PC-3 (cell line): ENCODE data around the gene PRELID1. TPM values are rescaled to one million over a fixed set of nuclear protein-coding genes. Genes with fewer than 3 reads are reported as not detected.
A peak's percentile ranks its signal among the peaks of the same experiment; 100 is the strongest.

Experiments used
- ATAC-seq: fragments of 200-7000 bp; cut with Tn5 transposase; 2 replicates; pipeline ENCODE4 v1.9.1; 2020; ENCODE audit warnings: mild to moderate bottlenecking, moderate library complexity
- BruUV-seq: library from RNA; stranded (reverse); fragments of 400-500 nt; replicated peaks from 2 replicates; lab custom pipeline; 2021; lab: Mats Ljungman, UMichigan
- CTCF ChIA-PET: fragments of 300-600 bp; sonication (Branson Sonifier 250); formaldehyde crosslinking; loops from one replicate; lab custom pipeline; 2022; ENCODE audit warnings: antibody characterized with exemption; lab: Charles Lee
- POLR2A ChIA-PET: fragments of 300-600 bp; sonication (Branson Sonifier 250); formaldehyde crosslinking; loops from one replicate; lab custom pipeline; 2022; ENCODE audit warnings: antibody characterized with exemption; ENCODE audit not compliant: unreplicated experiment; lab: Charles Lee
- DNase-seq: peaks from one replicate; pipeline ENCODE4 v3.0.0-alpha.2; 2015
- H2AFZ ChIP-seq: fragments of 300-600 bp; sonication (generic); 2 replicates; pipeline ENCODE4 v1.6.0; 2016; ENCODE audit warnings: antibody characterized with exemption, low read length
- H3F3A ChIP-seq: fragments of 300-600 bp; sonication (generic); one replicate; pipeline ENCODE4 v1.6.0; 2017; ENCODE audit warnings: antibody characterized with exemption, low read length, control low read depth, mild to moderate bottlenecking; ENCODE audit not compliant: unreplicated experiment
- H3K27ac ChIP-seq: fragments of 300-600 bp; sonication (generic); 2 replicates; pipeline ENCODE4 v1.5.1; 2016; ENCODE audit warnings: mild to moderate bottlenecking, low read length
- H3K27me3 ChIP-seq: fragments of 300-600 bp; sonication (generic); 2 replicates; pipeline ENCODE4 v1.6.1; 2016; ENCODE audit warnings: low read length, mixed read lengths
- H3K36me3 ChIP-seq: fragments of 300-600 bp; sonication (generic); 2 replicates; pipeline ENCODE4 v1.6.1; 2016; ENCODE audit warnings: low read depth, mixed run types, low read length, mixed read lengths
- H3K4me1 ChIP-seq: fragments of 300-600 bp; sonication (generic); 2 replicates; pipeline ENCODE4 v1.5.1; 2016; ENCODE audit warnings: low read length; ENCODE audit not compliant: insufficient read depth
- H3K4me2 ChIP-seq: fragments of 300-600 bp; sonication (generic); 2 replicates; pipeline ENCODE4 v1.6.0; 2016; ENCODE audit warnings: low read length
- H3K4me3 ChIP-seq: fragments of 300-600 bp; sonication (generic); 2 replicates; pipeline ENCODE4 v1.5.1; 2016; ENCODE audit warnings: mild to moderate bottlenecking, low read length, mixed read lengths
- H3K79me2 ChIP-seq: fragments of 300-600 bp; sonication (generic); 2 replicates; pipeline ENCODE4 v1.6.1; 2017; ENCODE audit warnings: low read length, mixed read lengths
- H3K9ac ChIP-seq: fragments of 300-600 bp; sonication (generic); 2 replicates; pipeline ENCODE4 v1.6.0; 2016; ENCODE audit warnings: mild to moderate bottlenecking, low read length
- H3K9me2 ChIP-seq: fragments of 300-600 bp; sonication (generic); replicated peaks from 2 replicates; pipeline ENCODE4 v1.6.1; 2016; ENCODE audit warnings: mixed run types, low read length, mixed read lengths
- H3K9me3 ChIP-seq: fragments of 300-600 bp; sonication (generic); 2 replicates; pipeline ENCODE4 v1.6.1; 2016; ENCODE audit warnings: low read length, mixed read lengths
- H4K20me1 ChIP-seq: fragments of 300-600 bp; sonication (generic); 2 replicates; pipeline ENCODE4 v1.6.1; 2016; ENCODE audit warnings: low read length, mixed read lengths
- EZH2 ChIP-seq: fragments of 300-600 bp; sonication (generic); IDR thresholded peaks from one replicate; pipeline ENCODE4 v1.6.1; 2017; ENCODE audit warnings: antibody characterized with exemption, mild to moderate bottlenecking, low read length; ENCODE audit not compliant: unreplicated experiment
- EZH2phosphoT487 ChIP-seq: fragments of 300-600 bp; sonication (generic); IDR thresholded peaks from 2 replicates; pipeline ENCODE4 v1.6.1; 2018; ENCODE audit warnings: mild to moderate bottlenecking, antibody characterized with exemption, low read length, borderline replicate concordance
- intact Hi-C: fragments of 100-400 bp; cut with micrococcal nuclease; formaldehyde crosslinking; loops from 2 replicates; pipeline ENCODE4 v1.9.0; 2023
- total RNA-seq: library from RNA; depleted of rRNA; stranded (reverse); fragments of >200 nt; gene quantifications from 2 replicates; pipeline ENCODE4 v1.2.3, GENCODE V29; 2014
- TF ChIP-seq, protein P1 (sequence below): fragments of 300-600 bp; sonication (generic); conservative IDR thresholded peaks from 2 replicates; pipeline ENCODE4 v1.5.1; 2017; ENCODE audit warnings: antibody characterized with exemption, low read depth, mild to moderate bottlenecking, low read length

Gene PRELID1
- total RNA-seq, 1 experiment from 2014 or later = 505 TPM

DNA sequence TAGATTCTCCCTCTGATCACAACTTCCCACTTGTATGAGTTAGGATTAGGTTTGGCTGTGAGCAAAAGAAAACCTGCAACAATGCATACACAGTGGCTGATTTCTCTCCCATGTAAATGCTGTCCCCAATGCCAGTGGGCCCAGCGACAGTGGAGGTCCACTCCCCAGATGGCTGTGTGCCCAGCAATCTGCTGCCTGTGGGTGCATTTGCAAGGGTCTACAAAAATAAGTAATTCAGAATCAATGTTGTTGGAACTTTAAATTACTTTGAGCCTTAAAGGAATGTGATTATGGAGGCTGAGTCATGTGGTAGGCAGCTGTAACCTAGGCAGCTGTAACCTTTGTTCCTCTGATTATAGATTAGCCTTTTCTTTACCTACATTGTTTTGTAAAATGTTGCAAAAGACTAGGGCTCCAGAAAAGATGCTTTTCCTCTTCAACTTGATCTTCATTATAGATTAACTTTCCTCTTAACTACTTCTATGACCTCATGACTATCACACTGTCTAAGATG, 22.3 kb downstream of the PRELID1 start:
- H3K9me3 ChIP-seq = no peaks in the 10 kb centered on the region
- no peaks in the 10 kb centered on the region for H3K9me2 ChIP-seq
- H3K27me3 ChIP-seq = no peaks in the 10 kb centered on the region
- H3K4me1 ChIP-seq = peaks cover 20% of the 10 kb centered on the region
- peak; percentile 47 for ATAC-seq
- peak; percentile 43 for DNase-seq
- H3K79me2 ChIP-seq = no peaks in the 10 kb centered on the region
- no peak overlapping the region for H2AFZ ChIP-seq
- H3K36me3 ChIP-seq = no peaks in the 10 kb centered on the region
- no peaks in the 10 kb centered on the region for H4K20me1 ChIP-seq
- intact Hi-C loops = no loop called here
- no peak overlapping the region for H3K9ac ChIP-seq
- ChIA-PET CTCF (no interaction called here), POLR2A (no interaction called here)
- H3K4me2 ChIP-seq = peak overlapping the region; percentile 40
- no peak overlapping the region for H3K4me3 ChIP-seq
- TF ChIP-seq, protein P1, sequence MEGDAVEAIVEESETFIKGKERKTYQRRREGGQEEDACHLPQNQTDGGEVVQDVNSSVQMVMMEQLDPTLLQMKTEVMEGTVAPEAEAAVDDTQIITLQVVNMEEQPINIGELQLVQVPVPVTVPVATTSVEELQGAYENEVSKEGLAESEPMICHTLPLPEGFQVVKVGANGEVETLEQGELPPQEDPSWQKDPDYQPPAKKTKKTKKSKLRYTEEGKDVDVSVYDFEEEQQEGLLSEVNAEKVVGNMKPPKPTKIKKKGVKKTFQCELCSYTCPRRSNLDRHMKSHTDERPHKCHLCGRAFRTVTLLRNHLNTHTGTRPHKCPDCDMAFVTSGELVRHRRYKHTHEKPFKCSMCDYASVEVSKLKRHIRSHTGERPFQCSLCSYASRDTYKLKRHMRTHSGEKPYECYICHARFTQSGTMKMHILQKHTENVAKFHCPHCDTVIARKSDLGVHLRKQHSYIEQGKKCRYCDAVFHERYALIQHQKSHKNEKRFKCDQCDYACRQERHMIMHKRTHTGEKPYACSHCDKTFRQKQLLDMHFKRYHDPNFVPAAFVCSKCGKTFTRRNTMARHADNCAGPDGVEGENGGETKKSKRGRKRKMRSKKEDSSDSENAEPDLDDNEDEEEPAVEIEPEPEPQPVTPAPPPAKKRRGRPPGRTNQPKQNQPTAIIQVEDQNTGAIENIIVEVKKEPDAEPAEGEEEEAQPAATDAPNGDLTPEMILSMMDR = no peak
- no peak for TF ChIP-seq EZH2
- no peak for TF ChIP-seq EZH2phosphoT487
- no peak overlapping the region for H3K27ac ChIP-seq
- no TSS peak for BruUV-seq
- no peaks in the 10 kb centered on the region for H3F3A ChIP-seq

DNA sequence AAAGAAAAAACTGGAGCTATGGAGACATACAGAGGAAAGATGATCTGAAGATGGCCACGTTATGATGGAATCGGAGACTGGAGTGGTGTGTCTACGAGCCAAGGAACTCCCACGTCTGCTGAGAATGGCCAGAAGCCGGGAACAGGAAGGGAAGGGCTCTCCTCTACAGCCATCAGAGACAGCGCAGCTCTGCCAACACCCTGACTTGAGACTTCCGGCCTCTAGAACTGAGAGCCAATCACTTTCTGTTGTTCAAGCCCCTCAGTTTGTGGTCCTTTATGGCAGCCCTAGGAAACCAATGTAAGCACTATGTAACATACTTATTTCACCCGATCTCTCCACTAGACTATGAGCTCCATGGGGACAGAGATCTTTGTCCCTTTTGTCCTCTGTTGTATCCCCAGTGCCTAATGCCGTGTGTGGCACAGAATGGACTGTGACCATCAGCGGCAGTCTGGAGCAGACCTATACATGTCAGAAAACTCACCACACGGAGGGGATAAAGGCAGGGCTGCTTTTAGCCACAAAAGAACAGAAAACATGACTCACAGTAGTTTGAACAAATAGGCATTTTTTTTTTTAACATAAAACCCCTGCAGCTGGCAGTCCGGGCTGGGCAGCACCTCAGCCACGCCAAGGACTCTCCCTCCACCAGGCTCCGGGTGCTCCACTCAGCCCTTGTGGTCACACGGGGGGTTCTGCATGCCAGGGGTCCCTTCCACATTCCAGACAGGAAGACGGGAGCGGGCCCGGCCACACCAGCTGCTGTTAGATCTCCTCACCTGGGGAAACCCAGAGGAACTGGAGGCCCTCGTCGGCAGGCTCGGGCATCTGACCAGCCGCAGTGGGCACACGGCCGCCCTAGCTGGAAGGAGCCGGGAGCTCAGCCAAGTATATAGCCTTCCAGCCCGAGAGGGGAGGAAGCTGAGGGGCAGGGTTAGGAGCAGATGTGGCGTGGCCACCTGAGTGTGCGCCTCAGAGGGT, 24.2 kb downstream of the PRELID1 start:
- ATAC-seq (peak; percentile 87), DNase-seq (peak; percentile 71)
- no peaks in the 10 kb centered on the region for H3K9me3 ChIP-seq
- no peak overlapping the region for H3K9ac ChIP-seq
- no peaks in the 10 kb centered on the region for H3K27me3 ChIP-seq
- H2AFZ ChIP-seq = no peak overlapping the region
- POLR2A ChIA-PET = interaction anchor here (0.6 kb wide), 4 partner anchors 11 to 98 kb away, joined by 3 to 7 read pairs (median 4); partner anchors contain the start of gene GRK6
- CTCF ChIA-PET = interaction anchor here (0.6 to 1.2 kb wide), 3 partner anchors 21 to 55 kb away, joined by 3 to 11 read pairs (median 3); no protein-coding TSS in a partner anchor
- TF ChIP-seq, protein P1 = peak; percentile 38; the same call in 1 of the 2 replicates
- no peak for TF ChIP-seq EZH2phosphoT487
- TF ChIP-seq EZH2 = no peak
- intact Hi-C loops = no loop called here
- H3K4me3 ChIP-seq = no peak overlapping the region
- H4K20me1 ChIP-seq = no peaks in the 10 kb centered on the region
- no peaks in the 10 kb centered on the region for H3K79me2 ChIP-seq
- H3K27ac ChIP-seq = no peak overlapping the region
- no TSS peak for BruUV-seq
- H3K4me1 ChIP-seq = peaks cover 20% of the 10 kb centered on the region
- H3K9me2 ChIP-seq = no peaks in the 10 kb centered on the region
- no peaks in the 10 kb centered on the region for H3K36me3 ChIP-seq
- peak overlapping the region; percentile 29; the same call in 1 of the 2 replicates for H3K4me2 ChIP-seq
- no peaks in the 10 kb centered on the region for H3F3A ChIP-seq
